ENCODE measurements around the gene C7orf25.

The C7orf25 gene

GRCh38 chr7:42877862-42878261 is 34.0 kb downstream of the C7orf25 start:
- no peak for DNase-seq (ENCODE audit: low spot score)

- DNase-seq (ENCODE audit: low spot score): no peak
Measured at GRCh38 chr7:42876182-42877068, 35.4 kb downstream of the C7orf25 start.

GRCh38 chr7:42869131-42870020 is 42.5 kb downstream of the C7orf25 start:
- DNase-seq (ENCODE audit: low spot score): no peak

- DNase-seq (ENCODE audit: low spot score): no peak
Measured at GRCh38 chr7:42868480-42868879, 43.4 kb downstream of the C7orf25 start.

All from hematopoietic multipotent progenitor cell treated with erythropoietin and hydrocortisone succinate and interleukin-3 and kit ligand, for 17 days (in vitro differentiated cells).